ENCODE measurements around the gene TMEM135.
"Not testable (repeated sequence)": the region's sequence is repeated elsewhere in the genome, so short reads cannot be mapped to it uniquely, and the experiment has no call there.

TMEM135 gene

DNA sequence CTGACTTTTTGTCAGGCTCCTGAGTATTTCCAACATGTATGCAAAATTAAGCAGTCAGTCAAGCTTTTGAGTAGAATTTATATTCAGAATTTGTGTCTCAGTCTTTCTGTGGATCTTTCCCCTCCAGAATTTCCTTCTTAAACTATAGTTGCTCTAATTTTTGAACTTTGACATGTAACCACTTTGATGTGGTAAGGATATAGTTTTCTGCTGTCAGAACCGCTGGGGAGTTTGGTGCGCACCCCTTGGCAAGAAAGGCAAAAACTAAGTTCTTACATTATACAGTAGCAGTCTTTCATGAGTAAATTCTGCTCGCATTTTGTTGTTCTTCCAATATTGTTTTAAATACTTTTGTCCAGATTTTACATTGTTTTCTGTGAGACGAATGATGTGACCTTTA lies 105.9 kb downstream of the TMEM135 start:
- DNase-seq, result no peak

DNA sequence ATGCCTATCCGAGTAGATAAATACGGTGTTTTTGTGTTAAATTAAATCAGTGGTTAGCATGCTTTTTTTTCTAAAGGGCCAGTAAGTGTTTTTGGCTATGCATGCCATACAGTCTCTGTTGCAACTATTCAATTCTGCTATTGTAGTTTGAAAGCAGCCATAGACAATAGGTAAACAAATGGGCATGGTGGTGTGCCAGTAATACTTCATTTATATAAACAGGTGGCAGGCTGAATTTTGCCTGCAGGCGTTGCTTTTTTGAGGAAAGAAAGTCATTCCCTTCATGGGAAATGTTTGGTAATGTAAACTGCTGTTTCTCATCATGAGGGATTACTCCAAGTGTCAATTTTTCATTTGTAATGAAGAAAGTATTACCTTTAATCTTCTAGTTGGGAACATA lies 106.5 kb downstream of the TMEM135 start:
- DNase-seq, result peak; percentile 87

GRCh38 chr11:87148749-87149148 lies 111.0 kb downstream of the TMEM135 start:
- DNase-seq, result no peak

DNA sequence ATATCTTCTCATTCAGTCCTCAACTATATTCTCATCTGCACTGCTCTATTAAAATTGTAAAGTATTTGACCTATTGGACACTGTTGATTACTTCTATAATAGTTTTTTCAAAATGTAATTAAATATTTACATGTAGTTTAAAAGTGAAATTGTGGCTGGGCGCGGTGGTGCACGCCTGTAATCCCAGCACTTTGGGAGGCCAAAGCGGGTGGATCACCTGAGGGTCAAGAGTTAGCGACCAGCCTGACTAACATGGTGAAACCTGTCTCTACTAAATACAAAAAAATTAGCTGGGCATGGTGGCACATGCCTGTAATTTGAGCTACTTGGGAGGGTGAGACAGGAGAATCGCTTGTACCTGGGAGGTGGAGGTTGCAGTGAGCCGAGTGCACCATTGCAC lies 112.0 kb downstream of the TMEM135 start:
- DNase-seq, result not testable (repeated sequence)

- DNase-seq, result no peak
Measured at GRCh38 chr11:87150936-87151335, 113.2 kb downstream of the TMEM135 start.

- no peak for DNase-seq
Measured at GRCh38 chr11:87154246-87154645, 116.5 kb downstream of the TMEM135 start.

DNA sequence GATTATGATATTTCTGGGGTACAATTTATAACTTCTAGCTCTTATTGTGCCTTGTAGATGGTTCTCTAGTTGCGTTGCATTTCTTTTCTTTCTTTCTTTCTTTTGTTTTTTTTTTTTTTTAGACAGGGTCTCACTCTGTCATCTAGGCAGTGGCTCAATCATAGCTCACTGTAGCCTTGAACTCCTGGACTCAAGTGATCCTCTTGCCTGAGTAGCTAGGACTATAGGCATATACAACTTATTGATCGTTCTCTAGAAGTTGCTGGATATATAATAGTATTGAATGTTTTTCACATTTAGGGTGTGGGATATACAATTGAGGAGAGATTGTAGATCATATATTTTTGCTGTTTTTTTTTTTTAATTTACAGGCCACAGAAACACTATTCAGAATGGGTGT lies 119.2 kb downstream of the TMEM135 start:
- no peak for DNase-seq

DNA sequence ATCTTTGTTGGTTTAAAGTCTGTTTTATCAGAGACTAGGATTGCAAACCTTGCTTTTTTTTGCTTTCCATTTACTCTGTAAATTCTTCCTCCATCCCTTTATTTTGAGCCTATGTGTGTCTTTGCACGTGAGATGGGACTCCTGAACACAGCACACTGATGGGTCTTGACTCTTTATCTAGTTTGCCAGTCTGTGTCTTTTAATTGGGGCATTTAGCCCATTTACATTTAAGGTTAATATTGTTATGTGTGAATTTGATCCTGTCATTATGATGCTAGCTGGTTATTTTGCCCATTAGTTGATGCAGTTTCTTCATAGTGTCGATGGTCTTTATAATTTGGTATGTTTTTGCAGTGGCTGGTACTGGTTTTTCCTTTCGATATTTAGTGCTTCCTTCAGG lies 131.3 kb downstream of the TMEM135 start:
- DNase-seq, result not testable (repeated sequence)

- peak; percentile 70 for DNase-seq
Measured at GRCh38 chr11:87173185-87174039, 135.7 kb downstream of the TMEM135 start.

DNA sequence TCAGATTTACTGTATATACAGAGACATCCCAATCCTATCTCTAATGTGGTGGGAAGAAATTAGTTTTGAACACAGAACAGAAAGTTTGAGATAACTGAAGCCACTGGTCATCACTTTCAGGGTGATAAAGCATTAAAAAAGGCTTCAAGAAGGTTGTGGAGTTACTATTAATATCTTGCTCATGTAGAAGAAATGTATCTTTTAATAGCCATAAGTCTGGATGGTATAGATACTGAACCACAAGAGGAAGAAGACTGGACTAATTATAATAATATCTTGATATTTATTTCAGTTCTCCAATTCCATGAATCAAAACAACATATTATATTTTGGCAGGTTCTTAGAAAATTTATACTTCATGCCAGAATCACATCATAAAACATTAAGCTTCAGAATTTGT lies 137.1 kb downstream of the TMEM135 start:
- DNase-seq, result no peak

DNA sequence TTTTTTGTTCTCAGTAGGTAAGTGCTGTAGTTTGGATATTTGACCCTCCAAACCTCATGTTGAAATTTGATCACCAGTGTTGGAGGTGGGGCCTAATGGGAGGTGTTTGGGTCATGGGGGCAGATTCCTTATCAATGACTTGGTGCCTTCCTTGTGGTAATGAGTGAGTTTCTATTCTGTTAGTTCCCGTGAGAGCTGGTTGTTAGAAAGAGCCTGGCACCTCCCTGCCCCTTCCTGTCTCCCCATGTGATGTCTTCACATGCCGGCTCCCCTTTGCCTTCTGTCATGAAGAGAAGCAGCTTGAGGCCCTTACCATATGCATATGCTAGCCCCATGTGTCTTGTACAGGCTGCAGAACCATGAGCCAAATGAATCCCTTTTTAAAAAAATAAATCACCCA lies 138.3 kb downstream of the TMEM135 start:
- peak; percentile 32 for DNase-seq

DNA sequence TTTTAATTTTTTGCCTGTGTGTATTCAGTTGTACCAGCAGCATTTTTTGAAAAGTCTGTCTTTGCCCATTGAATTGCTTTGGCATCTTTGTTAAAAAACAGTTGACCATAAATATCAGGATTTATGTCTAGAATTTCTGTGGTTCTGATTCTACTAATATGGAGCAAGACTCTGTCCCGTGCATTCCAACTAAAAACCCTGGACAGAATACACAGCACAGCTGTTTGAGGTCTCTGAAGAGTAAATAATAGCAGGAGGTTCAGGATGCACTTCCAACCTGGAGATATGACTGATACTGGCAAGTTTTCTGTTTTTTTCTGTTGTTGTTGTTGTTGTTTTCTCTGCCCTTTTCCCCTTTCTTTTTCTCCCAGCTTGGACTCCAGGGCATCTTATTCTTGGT lies 141.9 kb downstream of the TMEM135 start:
- no peak for DNase-seq

DNA sequence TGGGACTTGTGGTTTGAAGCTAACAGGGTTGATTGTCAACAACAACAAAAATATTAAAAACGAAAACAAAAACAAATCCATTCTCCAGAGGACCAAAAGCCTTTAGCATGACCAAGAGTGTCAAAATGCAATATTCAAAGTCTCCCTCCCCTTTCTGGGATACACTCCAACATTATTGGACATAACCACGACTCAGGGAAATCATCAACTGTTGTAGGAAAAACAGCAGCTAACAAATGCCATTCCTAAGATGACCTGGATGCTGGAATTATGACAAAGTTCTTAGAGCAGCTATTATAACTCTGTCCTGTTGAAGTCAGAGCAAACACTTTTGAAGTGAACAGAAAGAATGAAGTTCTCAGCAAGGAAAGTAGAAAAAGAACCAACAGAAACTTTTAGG lies 143.0 kb downstream of the TMEM135 start:
- no peak for DNase-seq

- DNase-seq, result no peak
Measured at GRCh38 chr11:87181143-87181542, 143.4 kb downstream of the TMEM135 start.

- no peak for DNase-seq
Measured at GRCh38 chr11:87185228-87185627, 147.5 kb downstream of the TMEM135 start.

DNA sequence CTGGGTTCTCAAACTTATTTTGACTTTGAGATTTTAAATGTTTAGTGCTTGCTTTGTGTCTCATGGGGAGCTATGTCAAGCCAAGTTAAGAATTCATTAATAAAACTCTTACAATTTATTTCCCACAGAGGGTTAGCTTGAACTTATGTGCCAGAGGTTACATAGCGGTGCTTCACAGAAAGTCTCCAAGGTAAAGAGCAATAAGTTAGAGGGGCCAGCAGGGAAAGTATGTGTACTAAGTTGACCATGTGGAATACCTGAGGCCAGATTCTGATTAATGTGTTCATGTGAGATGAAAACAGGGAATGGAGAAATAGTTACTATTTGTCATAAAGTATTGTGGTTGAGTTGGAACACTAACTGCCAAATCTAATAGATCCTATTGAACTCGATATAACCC lies 149.3 kb downstream of the TMEM135 start:
- DNase-seq, result no peak

DNA sequence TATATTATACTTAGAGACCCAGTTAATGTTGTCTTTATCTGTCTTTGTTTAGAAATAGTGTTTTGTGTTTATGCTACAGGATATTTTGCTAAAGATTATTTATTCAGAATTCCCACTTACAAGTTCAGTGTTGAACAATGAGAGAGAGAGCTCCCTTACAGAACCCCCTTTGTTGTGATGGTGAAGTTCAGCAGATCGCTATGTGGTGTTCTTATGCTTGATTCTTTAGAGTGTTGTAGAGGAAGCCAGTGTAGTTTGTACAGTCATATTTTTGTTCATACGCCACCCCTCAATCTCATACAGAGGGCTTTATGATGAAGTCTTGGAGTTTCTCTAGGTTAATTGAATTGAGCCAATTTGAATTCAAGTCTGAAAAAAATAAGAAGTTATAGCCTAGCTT lies 150.2 kb downstream of the TMEM135 start:
- DNase-seq, result no peak

DNA sequence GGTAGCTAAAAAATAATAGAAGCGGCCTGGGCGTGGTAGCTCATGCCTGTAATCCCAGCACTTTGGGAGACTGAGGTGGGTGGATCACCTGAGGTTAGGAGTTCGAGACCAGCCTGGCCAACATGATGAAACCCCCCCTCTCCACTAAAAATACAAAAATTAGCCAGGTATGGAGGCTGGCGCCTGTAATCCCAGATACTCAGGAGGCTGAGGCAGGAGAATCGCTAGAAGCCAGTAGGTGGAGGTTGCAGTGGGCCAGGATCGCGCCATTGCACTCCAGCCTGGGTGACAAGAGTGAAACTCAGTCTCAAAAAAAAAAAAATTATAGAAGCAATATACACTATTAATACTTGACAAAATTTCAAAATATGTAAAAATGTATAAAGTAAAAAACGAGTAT lies 150.7 kb downstream of the TMEM135 start:
- not testable (repeated sequence) for DNase-seq

- DNase-seq, result not testable (repeated sequence)
Measured at GRCh38 chr11:87188921-87189320, 151.2 kb downstream of the TMEM135 start.

- DNase-seq, result no peak
Measured at GRCh38 chr11:87190071-87190470, 152.3 kb downstream of the TMEM135 start.

- DNase-seq, result no peak
Measured at GRCh38 chr11:87193756-87194470, 156.2 kb downstream of the TMEM135 start.

DNA sequence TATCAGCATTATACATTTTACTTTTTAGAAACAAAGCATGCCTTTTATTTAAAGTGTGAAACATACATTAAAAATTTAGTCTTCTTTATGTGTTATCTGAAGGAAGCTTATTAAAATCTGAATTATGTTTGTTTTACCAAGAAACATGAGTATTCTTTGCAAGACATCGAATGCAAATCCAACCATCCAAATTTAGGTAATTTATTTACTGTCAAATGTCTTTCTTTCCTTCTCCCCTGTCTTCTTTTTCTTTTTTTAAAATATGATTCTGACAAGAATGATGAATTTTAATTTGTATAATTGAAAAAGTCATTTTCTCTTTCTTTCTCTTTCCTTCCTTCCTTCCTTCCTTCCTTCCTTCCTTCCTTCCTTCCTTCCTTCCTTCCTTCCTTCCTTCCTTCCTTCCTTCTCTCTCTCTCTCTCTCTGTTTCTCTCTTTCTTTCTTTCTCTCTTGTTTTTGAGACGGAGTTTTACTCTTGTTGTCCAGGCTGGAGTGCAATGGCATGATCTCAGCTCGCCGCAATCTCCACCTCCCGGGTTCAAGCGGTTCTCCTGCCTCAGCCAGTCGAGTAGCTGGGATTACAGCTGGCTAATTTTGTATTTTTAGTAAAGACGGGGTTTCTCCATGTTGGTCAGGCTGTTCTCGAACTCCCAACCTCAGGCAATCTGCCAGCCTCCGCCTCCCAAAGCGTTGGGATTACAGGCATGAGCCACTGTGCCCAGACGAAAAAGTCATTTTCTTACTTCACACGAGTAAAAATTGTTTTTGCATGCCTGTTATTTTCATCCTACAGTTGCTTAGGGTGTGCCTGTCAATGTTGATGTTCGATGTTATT lies 157.5 kb downstream of the TMEM135 start:
- DNase-seq, result no peak

DNA sequence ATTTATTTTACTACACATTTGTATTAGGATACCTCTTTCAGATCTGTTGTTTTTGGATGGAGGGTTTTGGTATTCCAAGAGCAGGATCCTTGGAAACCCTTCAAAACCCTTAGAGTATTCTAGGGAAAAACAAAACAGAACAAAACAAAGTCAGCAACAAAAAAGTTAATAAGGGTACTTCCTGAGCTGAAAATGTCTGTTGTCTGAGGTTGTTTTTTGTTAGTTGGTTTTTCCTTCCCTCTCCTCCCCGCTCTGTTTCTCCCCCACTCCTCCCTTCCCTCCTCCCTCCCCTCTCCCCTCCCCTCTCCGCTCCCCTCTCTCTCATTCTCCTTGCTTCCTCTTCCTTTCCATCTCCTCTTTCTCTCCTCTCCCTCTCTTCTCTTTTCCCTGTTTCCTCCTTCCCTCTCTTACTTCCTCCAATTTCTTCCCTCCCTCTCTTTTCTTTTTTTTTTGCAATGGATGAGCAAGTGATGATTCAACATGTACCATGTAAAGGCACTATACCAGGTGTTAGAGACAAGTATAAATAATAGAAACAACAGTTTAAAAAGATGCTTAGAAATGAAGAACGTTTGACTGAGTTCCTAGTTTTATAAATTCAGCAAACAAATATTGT lies 160.6 kb downstream of the TMEM135 start:
- no peak for DNase-seq

Data from NCI-H69 (cell line).